HEK293T (cell line): ENCODE measurements around the gene SERPINA12.
A peak's percentile ranks its signal among the peaks of the same experiment; 100 is the strongest.

Source experiments
- CTCF ChIA-PET: fragments of 350-600 bp; formaldehyde crosslinking; extraction: SDS; loops from one replicate; lab custom pipeline; 2021; ENCODE audit warnings: antibody characterized with exemption, inconsistent platforms; lab: Yijun Ruan, JAX
- POLR2A ChIA-PET: fragments of 350-600 bp; formaldehyde crosslinking; extraction: SDS; loops from one replicate; lab custom pipeline; 2020; ENCODE audit warnings: antibody characterized with exemption, inconsistent platforms; lab: Yijun Ruan, JAX
- DNase-seq: peaks from one replicate; pipeline ENCODE4 v3.0.0; 2012; ENCODE audit warnings: mixed read lengths; ENCODE audit errors: extremely low spot score
- ARNT ChIP-seq: fragments of 450-650 bp; IDR thresholded peaks from 2 replicates; pipeline ENCODE4 v1.6.1; 2017; ENCODE audit warnings: mild to moderate bottlenecking
- BHLHE40 ChIP-seq: fragments of 450-650 bp; IDR thresholded peaks from 2 replicates; pipeline ENCODE4 v1.6.1; 2016; ENCODE audit warnings: mild to moderate bottlenecking, moderate library complexity, borderline replicate concordance
- CTBP1 ChIP-seq: fragments of 450-650 bp; IDR thresholded peaks from 2 replicates; pipeline ENCODE4 v1.6.1; 2016; ENCODE audit warnings: borderline replicate concordance
- ELF4 ChIP-seq: fragments of 450-650 bp; IDR thresholded peaks from 2 replicates; pipeline ENCODE4 v1.6.1; 2017; ENCODE audit warnings: antibody characterized with exemption
- FOXA1 ChIP-seq: fragments of 450-650 bp; IDR thresholded peaks from 2 replicates; pipeline ENCODE4 v1.6.1; 2016; ENCODE audit warnings: mild to moderate bottlenecking
- FOXK2 ChIP-seq: fragments of 450-650 bp; IDR thresholded peaks from 2 replicates; pipeline ENCODE4 v1.6.1; 2016; ENCODE audit warnings: mild to moderate bottlenecking
- FOXM1 ChIP-seq: fragments of 450-650 bp; IDR thresholded peaks from 2 replicates; pipeline ENCODE4 v1.6.1; 2017; ENCODE audit warnings: mild to moderate bottlenecking, borderline replicate concordance
- HDGF ChIP-seq: fragments of 450-650 bp; IDR thresholded peaks from 2 replicates; pipeline ENCODE4 v1.6.1; 2017; ENCODE audit warnings: antibody characterized with exemption, borderline replicate concordance
- L3MBTL2 ChIP-seq: fragments of 450-650 bp; conservative IDR thresholded peaks from 2 replicates; pipeline ENCODE4 v1.6.1; 2016; ENCODE audit warnings: mild to moderate bottlenecking
- LEF1 ChIP-seq: fragments of 450-650 bp; IDR thresholded peaks from 2 replicates; pipeline ENCODE4 v1.6.1; 2017; ENCODE audit warnings: mild to moderate bottlenecking, borderline replicate concordance
- NFRKB ChIP-seq: fragments of 450-650 bp; IDR thresholded peaks from 2 replicates; pipeline ENCODE4 v1.6.1; 2016; ENCODE audit warnings: mild to moderate bottlenecking, moderate library complexity
- SP1 ChIP-seq: fragments of 450-650 bp; IDR thresholded peaks from 2 replicates; pipeline ENCODE4 v1.6.1; 2017
- SUZ12 ChIP-seq: fragments of 450-650 bp; IDR thresholded peaks from 2 replicates; pipeline ENCODE4 v1.6.1; 2016; ENCODE audit warnings: mild to moderate bottlenecking
- ZNF384 ChIP-seq: fragments of 450-650 bp; IDR thresholded peaks from 2 replicates; pipeline ENCODE4 v1.6.1; 2016
- TF ChIP-seq, protein P1 (sequence below): fragments of 450-650 bp; IDR thresholded peaks from 2 replicates; pipeline ENCODE4 v1.6.1; 2016

Gene SERPINA12

DNA sequence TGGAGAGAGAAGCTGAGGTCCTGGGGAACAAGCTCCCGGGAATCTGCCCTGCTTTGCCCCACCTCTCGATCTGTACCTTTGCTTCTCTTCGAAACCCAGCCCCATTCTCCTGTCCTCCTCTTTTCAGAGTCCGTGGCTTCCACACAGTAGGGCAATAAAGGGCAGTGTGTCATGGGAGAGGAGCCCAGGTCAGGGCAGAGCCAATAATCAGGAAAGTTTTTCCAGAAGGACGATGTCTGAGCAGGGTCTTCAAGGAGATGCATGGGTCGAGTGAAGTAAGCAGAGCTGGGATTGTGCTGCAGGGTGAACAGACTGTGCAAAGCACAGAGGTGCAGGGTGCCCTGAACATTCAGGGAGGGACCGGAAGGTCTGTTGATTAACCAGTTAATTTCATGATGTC lies 29.9 kb upstream of the SERPINA12 start:
- TF ChIP-seq FOXK2, result no peak
- TF ChIP-seq FOXM1, result no peak
- no peak for TF ChIP-seq BHLHE40
- no peak for TF ChIP-seq LEF1
- TF ChIP-seq ELF4, result no peak
- no peak for TF ChIP-seq ZNF384
- no peak for TF ChIP-seq CTBP1
- TF ChIP-seq NFRKB, result no peak
- no peak for TF ChIP-seq SP1
- TF ChIP-seq, protein P1, sequence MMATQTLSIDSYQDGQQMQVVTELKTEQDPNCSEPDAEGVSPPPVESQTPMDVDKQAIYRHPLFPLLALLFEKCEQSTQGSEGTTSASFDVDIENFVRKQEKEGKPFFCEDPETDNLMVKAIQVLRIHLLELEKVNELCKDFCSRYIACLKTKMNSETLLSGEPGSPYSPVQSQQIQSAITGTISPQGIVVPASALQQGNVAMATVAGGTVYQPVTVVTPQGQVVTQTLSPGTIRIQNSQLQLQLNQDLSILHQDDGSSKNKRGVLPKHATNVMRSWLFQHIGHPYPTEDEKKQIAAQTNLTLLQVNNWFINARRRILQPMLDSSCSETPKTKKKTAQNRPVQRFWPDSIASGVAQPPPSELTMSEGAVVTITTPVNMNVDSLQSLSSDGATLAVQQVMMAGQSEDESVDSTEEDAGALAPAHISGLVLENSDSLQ, result no peak
- no peak for TF ChIP-seq FOXA1
- TF ChIP-seq L3MBTL2, result no peak
- no peak for TF ChIP-seq HDGF
- CTCF ChIA-PET, result interaction anchor here (1.2 to 1.3 kb wide), 2 partner anchors 10 to 53 kb away, joined by 3 to 5 read pairs; no protein-coding TSS in a partner anchor
- POLR2A ChIA-PET, result no interaction called here
- no peak for DNase-seq

DNA sequence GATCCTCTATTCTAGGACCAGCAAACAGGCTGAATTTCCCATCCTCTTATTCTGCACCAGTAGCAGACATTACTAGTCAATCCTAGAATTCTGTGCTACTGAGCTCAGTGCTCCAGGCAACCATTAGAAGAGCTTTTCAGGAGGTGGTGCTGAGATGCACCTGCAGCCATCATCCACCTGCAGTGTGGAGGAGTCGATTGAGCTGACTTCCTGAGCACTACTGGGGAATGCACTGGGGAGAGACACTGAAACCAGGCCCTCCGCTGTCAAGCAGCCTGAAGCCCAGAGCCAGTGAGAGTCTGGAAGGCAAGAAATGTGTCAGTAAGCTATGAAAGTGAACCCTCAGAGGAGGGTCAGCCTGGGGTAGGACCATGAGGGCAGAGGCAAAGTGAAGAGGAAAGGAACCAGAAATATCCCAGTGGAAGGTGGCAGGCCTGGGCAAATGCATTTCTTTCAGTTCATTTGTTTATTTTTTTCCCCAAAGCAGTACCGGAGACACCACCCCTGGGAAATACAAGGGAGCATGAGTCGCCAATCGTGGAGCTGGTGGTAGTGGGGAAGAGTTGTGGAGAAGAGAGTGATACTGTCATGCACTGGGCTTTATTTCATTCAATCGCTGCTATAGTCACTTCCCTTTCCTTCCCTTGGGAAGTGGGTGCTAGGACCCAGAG lies 28.9 kb upstream of the SERPINA12 start:
- no peak for TF ChIP-seq SUZ12
- CTCF ChIA-PET, result no interaction called here

DNA sequence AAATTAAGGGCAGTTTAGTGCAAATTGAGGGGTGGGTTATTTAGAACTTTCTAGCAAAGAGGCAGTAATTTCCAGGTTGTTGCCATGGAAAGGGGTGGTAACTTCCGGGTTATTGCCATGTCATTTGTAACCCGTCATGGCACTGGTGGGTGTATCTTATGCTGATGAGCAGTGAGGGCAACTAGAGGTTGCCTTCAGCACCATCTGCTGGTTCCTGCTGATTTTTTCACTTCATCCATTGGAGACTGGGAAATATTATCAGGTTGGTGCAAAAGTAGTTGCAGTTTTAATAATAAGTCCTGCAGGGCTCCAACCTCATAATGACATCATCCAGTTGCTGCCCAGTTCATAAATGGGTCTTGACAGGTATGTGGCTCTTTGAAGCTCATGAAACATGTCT lies 27.6 kb upstream of the SERPINA12 start:
- CTCF ChIA-PET, result no interaction called here
- no peak for TF ChIP-seq FOXK2
- TF ChIP-seq, protein P1, result peak; percentile 38; the same call in 1 of the 2 replicates
- POLR2A ChIA-PET, result no interaction called here
- no peak for DNase-seq

More for the DNA sequence above, 28.9 kb upstream of the SERPINA12 start:
- POLR2A ChIA-PET, result interaction anchor here (0.7 kb wide), 1 partner anchor 58 kb away, joined by 4 read pairs; no protein-coding TSS in a partner anchor
- DNase-seq, result no peak

DNA sequence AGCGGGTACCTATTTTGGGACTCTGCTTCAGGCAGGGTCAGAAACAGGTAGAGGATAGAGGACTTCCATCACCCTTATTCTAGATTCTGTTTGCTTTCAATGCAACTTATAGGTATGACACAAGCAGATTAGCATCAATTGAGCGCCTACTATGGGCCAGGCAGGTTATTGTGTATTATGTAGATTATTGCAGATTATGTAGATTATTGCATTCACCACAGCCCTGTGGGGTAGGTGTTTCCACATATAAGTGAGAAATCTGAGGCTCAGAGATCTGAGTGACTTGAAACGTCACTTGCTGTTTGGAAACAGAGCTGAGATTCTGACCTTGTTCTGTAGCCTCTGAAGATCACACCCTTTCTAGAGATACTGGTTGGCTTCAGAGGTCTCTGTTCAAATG lies 26.2 kb upstream of the SERPINA12 start:
- DNase-seq, result no peak
- ChIA-PET CTCF (no interaction called here), POLR2A (no interaction called here)
- TF ChIP-seq ZNF384 (no peak), LEF1 (no peak), ARNT (no peak), FOXM1 (no peak), ELF4 (no peak), L3MBTL2 (no peak), SUZ12 (no peak)
- TF ChIP-seq, protein P1, result no peak

DNA sequence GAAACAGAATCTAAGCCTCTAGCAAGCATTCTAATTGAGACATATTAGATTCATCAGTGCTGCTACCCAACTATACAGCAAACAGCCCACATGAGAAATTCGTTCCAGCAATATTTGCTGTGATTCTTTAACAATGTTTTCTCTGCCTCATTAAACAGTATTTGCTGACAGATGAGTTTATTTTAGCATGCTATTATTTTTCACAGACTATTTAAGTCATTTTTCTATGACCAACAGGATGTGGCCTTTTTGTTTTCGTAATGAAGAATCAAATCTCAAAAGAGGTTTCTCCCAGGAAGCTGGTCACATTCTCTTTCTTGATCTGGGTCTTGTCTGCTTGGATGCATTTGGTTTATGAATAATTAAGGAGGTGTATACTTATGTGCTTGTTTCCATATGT lies 23.2 kb upstream of the SERPINA12 start:
- TF ChIP-seq LEF1 (no peak), ZNF384 (no peak), NFRKB (no peak)
- ChIA-PET POLR2A (no interaction called here), CTCF (interaction anchor here (0.6 kb wide), 1 partner anchor 139 kb away, joined by 3 read pairs; no protein-coding TSS in a partner anchor)
- no peak for DNase-seq

DNA sequence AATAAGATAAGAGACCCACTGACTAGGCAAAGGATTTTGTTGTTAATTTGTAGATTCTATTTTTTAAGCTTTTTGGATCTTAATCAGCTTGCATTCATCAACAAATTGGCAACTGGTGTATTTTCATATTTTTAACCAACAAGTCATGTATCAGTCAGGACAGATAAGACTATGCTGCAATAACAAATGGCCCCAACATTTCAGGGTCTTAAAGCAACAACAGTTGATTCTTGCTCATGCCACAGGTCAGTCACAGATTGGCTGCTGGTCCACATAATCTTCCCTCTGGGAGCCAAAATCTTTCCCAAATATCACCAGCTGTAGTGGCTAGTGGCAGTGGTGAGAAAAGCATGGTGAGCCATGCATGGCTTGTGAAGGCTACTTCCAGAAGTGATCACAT lies 21.9 kb upstream of the SERPINA12 start:
- ChIA-PET CTCF (interaction anchor here (0.6 kb wide), 1 partner anchor 97 kb away, joined by 3 read pairs; no protein-coding TSS in a partner anchor), POLR2A (no interaction called here)
- DNase-seq, result no peak
- TF ChIP-seq ELF4 (no peak), L3MBTL2 (no peak), FOXA1 (no peak), FOXM1 (no peak), SUZ12 (no peak), FOXK2 (no peak), HDGF (no peak), BHLHE40 (no peak)
- TF ChIP-seq, protein P1, result no peak

DNA sequence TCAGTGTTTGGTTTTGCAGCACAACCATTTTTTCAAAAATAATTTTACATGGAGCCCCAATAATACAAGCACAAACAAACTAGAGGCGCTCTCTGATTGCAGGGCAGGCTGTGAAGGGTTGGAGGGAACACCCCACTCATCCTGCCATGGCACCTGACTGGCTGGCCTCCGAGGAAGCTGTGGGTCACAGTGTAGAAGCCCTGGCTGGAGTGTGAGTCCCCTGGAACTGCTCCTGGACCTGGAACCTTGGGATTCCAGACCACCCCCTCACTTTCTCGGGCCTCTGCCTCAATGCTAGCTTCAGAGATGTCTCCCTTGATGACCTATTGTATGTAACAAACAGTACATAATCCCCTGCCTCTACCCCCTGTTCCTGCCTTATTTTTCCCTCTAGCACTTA lies 14.8 kb upstream of the SERPINA12 start:
- no peak for DNase-seq
- ChIA-PET CTCF (no interaction called here), POLR2A (no interaction called here)
- TF ChIP-seq, protein P1, result no peak
